PC-3 (cell line): ENCODE data around the gene STT3A. TPM values are rescaled to one million over a fixed set of nuclear protein-coding genes. Genes with fewer than 3 reads are reported as not detected.

Experiments
- ATAC-seq: fragments of 200-7000 bp; cut with Tn5 transposase; 2 replicates; pipeline ENCODE4 v1.9.1; 2020; ENCODE audit warnings: mild to moderate bottlenecking, moderate library complexity
- BruUV-seq: library from RNA; stranded (reverse); fragments of 400-500 nt; replicated peaks from 2 replicates; lab custom pipeline; 2021; lab: Mats Ljungman, UMichigan
- CTCF ChIA-PET: fragments of 300-600 bp; sonication (Branson Sonifier 250); formaldehyde crosslinking; loops from one replicate; lab custom pipeline; 2022; ENCODE audit warnings: antibody characterized with exemption; lab: Charles Lee
- POLR2A ChIA-PET: fragments of 300-600 bp; sonication (Branson Sonifier 250); formaldehyde crosslinking; loops from one replicate; lab custom pipeline; 2022; ENCODE audit warnings: antibody characterized with exemption; ENCODE audit not compliant: unreplicated experiment; lab: Charles Lee
- DNase-seq: peaks from one replicate; pipeline ENCODE4 v3.0.0-alpha.2; 2015
- H2AFZ ChIP-seq: fragments of 300-600 bp; sonication (generic); 2 replicates; pipeline ENCODE4 v1.6.0; 2016; ENCODE audit warnings: antibody characterized with exemption, low read length
- H3F3A ChIP-seq: fragments of 300-600 bp; sonication (generic); one replicate; pipeline ENCODE4 v1.6.0; 2017; ENCODE audit warnings: antibody characterized with exemption, low read length, control low read depth, mild to moderate bottlenecking; ENCODE audit not compliant: unreplicated experiment
- H3K27ac ChIP-seq: fragments of 300-600 bp; sonication (generic); 2 replicates; pipeline ENCODE4 v1.5.1; 2016; ENCODE audit warnings: mild to moderate bottlenecking, low read length
- H3K27me3 ChIP-seq: fragments of 300-600 bp; sonication (generic); 2 replicates; pipeline ENCODE4 v1.6.1; 2016; ENCODE audit warnings: low read length, mixed read lengths
- H3K36me3 ChIP-seq: fragments of 300-600 bp; sonication (generic); 2 replicates; pipeline ENCODE4 v1.6.1; 2016; ENCODE audit warnings: low read depth, mixed run types, low read length, mixed read lengths
- H3K4me1 ChIP-seq: fragments of 300-600 bp; sonication (generic); 2 replicates; pipeline ENCODE4 v1.5.1; 2016; ENCODE audit warnings: low read length; ENCODE audit not compliant: insufficient read depth
- H3K4me2 ChIP-seq: fragments of 300-600 bp; sonication (generic); 2 replicates; pipeline ENCODE4 v1.6.0; 2016; ENCODE audit warnings: low read length
- H3K4me3 ChIP-seq: fragments of 300-600 bp; sonication (generic); 2 replicates; pipeline ENCODE4 v1.5.1; 2016; ENCODE audit warnings: mild to moderate bottlenecking, low read length, mixed read lengths
- H3K79me2 ChIP-seq: fragments of 300-600 bp; sonication (generic); 2 replicates; pipeline ENCODE4 v1.6.1; 2017; ENCODE audit warnings: low read length, mixed read lengths
- H3K9ac ChIP-seq: fragments of 300-600 bp; sonication (generic); 2 replicates; pipeline ENCODE4 v1.6.0; 2016; ENCODE audit warnings: mild to moderate bottlenecking, low read length
- H3K9me2 ChIP-seq: fragments of 300-600 bp; sonication (generic); replicated peaks from 2 replicates; pipeline ENCODE4 v1.6.1; 2016; ENCODE audit warnings: mixed run types, low read length, mixed read lengths
- H3K9me3 ChIP-seq: fragments of 300-600 bp; sonication (generic); 2 replicates; pipeline ENCODE4 v1.6.1; 2016; ENCODE audit warnings: low read length, mixed read lengths
- H4K20me1 ChIP-seq: fragments of 300-600 bp; sonication (generic); 2 replicates; pipeline ENCODE4 v1.6.1; 2016; ENCODE audit warnings: low read length, mixed read lengths
- EZH2 ChIP-seq: fragments of 300-600 bp; sonication (generic); IDR thresholded peaks from one replicate; pipeline ENCODE4 v1.6.1; 2017; ENCODE audit warnings: antibody characterized with exemption, mild to moderate bottlenecking, low read length; ENCODE audit not compliant: unreplicated experiment
- EZH2phosphoT487 ChIP-seq: fragments of 300-600 bp; sonication (generic); IDR thresholded peaks from 2 replicates; pipeline ENCODE4 v1.6.1; 2018; ENCODE audit warnings: mild to moderate bottlenecking, antibody characterized with exemption, low read length, borderline replicate concordance
- intact Hi-C: fragments of 100-400 bp; cut with micrococcal nuclease; formaldehyde crosslinking; loops from 2 replicates; pipeline ENCODE4 v1.9.0; 2023
- total RNA-seq: library from RNA; depleted of rRNA; stranded (reverse); fragments of >200 nt; gene quantifications from 2 replicates; pipeline ENCODE4 v1.2.3, GENCODE V29; 2014
- TF ChIP-seq, protein P1 (sequence below): fragments of 300-600 bp; sonication (generic); conservative IDR thresholded peaks from 2 replicates; pipeline ENCODE4 v1.5.1; 2017; ENCODE audit warnings: antibody characterized with exemption, low read depth, mild to moderate bottlenecking, low read length

STT3A gene
- total RNA-seq, 1 experiment from 2014 or later = 182 TPM

DNA sequence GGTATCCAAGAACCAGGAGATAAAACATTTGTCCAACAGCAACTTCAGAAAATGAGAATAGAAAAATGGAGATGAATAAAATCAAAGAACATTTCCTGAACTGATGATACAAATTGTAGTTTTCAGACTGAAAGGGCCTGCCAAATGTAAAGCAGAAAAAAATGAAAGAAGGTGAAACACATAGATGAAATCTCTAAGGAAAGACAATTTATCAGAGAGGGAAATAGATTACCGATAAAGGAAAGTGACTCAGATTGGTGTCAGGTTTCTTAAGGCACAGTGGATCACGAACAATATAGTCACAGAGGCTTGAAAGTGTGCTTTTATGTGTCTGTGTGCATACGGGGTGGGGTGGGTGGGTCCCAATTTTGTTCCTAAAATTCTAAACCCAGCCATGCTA is 4.1 kb upstream of the STT3A start:
- Histone ChIP-seq H3K4me3 (no peak overlapping the region), H2AFZ (no peak overlapping the region), H3K9ac (no peak overlapping the region), H3K9me2 (no peaks in the 10 kb centered on the region), H3K36me3 (peaks cover 10% of the 10 kb centered on the region; the same call in 1 of the 2 replicates), H3K9me3 (no peaks in the 10 kb centered on the region), H3K27me3 (no peaks in the 10 kb centered on the region), H3K79me2 (peaks cover 20% of the 10 kb centered on the region), H3F3A (peaks cover 4% of the 10 kb centered on the region), H3K27ac (no peak overlapping the region), H4K20me1 (no peaks in the 10 kb centered on the region), H3K4me1 (peaks cover 8% of the 10 kb centered on the region), H3K4me2 (peak overlapping the region; percentile 32)
- intact Hi-C loops = no loop called here
- ATAC-seq (no peak), DNase-seq (peak; percentile 55)
- no peak for TF ChIP-seq EZH2phosphoT487
- TF ChIP-seq, protein P1, sequence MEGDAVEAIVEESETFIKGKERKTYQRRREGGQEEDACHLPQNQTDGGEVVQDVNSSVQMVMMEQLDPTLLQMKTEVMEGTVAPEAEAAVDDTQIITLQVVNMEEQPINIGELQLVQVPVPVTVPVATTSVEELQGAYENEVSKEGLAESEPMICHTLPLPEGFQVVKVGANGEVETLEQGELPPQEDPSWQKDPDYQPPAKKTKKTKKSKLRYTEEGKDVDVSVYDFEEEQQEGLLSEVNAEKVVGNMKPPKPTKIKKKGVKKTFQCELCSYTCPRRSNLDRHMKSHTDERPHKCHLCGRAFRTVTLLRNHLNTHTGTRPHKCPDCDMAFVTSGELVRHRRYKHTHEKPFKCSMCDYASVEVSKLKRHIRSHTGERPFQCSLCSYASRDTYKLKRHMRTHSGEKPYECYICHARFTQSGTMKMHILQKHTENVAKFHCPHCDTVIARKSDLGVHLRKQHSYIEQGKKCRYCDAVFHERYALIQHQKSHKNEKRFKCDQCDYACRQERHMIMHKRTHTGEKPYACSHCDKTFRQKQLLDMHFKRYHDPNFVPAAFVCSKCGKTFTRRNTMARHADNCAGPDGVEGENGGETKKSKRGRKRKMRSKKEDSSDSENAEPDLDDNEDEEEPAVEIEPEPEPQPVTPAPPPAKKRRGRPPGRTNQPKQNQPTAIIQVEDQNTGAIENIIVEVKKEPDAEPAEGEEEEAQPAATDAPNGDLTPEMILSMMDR = no peak
- no peak for TF ChIP-seq EZH2
- no TSS peak for BruUV-seq
- ChIA-PET CTCF (no interaction called here), POLR2A (no interaction called here)

DNA sequence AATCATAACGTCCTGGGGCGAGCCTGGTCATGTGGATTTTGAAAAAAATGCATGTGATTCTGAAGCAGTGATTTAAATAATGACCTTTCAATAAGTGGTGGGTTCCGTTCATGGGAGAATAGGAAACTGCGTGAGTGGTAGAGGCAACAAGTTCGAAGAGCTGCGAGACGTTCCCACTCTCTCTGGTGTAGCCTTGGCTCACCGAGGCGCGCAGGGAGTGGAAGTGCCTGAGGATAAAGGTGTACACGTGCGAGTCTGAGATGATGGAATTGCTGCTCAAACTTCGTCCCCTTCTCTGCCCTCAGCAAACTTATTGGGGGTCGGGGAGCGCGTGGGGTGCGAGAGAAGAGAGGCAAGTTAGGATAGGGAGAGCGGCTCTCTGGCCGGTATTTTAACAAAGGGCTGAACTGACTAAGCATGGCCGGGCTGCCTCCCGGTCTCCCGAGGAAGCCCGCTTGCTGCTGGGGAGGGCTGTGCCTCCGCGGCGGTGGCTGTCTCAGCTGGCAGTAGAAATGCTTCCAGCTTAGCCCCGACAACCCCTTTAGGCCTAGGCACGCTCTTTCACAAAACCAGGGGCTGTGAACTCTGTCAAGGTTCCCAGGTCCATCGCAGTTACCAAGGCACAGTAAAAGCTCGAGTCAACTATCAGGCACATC is 875 bp upstream of the STT3A start:
- CTCF ChIA-PET = no interaction called here
- POLR2A ChIA-PET = interaction anchor here (0.6 kb wide), 1 partner anchor 395 kb away, joined by 3 read pairs; no protein-coding TSS in a partner anchor

More for the DNA sequence above, 875 bp upstream of the STT3A start:
- BruUV-seq = TSS peak; percentile 98
- H3K36me3 ChIP-seq = peaks cover 5% of the 10 kb centered on the region; the same call in 1 of the 2 replicates
- no peaks in the 10 kb centered on the region for H3F3A ChIP-seq
- intact Hi-C loops = loop anchor here (1.0 to 5.0 kb wide), 3 partner anchors 22 to 301 kb away; partner anchors contain the start of genes CHEK1 and EI24
- peak overlapping the region; percentile 87 for H3K4me2 ChIP-seq
- TF ChIP-seq EZH2 = no peak
- TF ChIP-seq, protein P1 = no peak
- TF ChIP-seq EZH2phosphoT487 = no peak
- DNase-seq = peak; percentile 40
- H3K27me3 ChIP-seq = no peaks in the 10 kb centered on the region
- no peaks in the 10 kb centered on the region for H3K9me2 ChIP-seq
- peak overlapping the region; percentile 97 for H3K9ac ChIP-seq
- no peaks in the 10 kb centered on the region for H3K9me3 ChIP-seq
- peak overlapping the region; percentile 76 for H3K4me3 ChIP-seq
- ATAC-seq = peak; percentile 28
- peak overlapping the region; percentile 93 for H2AFZ ChIP-seq
- peaks cover 28% of the 10 kb centered on the region for H3K4me1 ChIP-seq
- H3K27ac ChIP-seq = peak overlapping the region; percentile 83
- H3K79me2 ChIP-seq = peaks cover 53% of the 10 kb centered on the region
- peaks cover 7% of the 10 kb centered on the region; the same call in 1 of the 2 replicates for H4K20me1 ChIP-seq
